ENCODE data around the gene NCKAP5. TPM values are rescaled to one million over a fixed set of nuclear protein-coding genes. Genes with fewer than 3 reads are reported as not detected.

NCKAP5 gene
- polyA plus RNA-seq, 3 donors: not detected

GRCh38 chr2:132910432-132910831 lies 657.8 kb downstream of the NCKAP5 start:
- Mint-ChIP-seq H3K4me3 (no peak overlapping the region), H3K9me3 (peaks cover 0 to 8% (median 2%) of the 10 kb centered on the region in 7 donors), H3K4me1 (no peaks in the 10 kb centered on the region), H3K27me3 (ENCODE audit: low read depth in 3 of 3) (peaks cover 0 to under 1% (median 0%) of the 10 kb centered on the region in 3 donors), H3K36me3 (no peaks in the 10 kb centered on the region), H3K27ac (no peak overlapping the region)
- intact Hi-C loops (cut with micrococcal nuclease): no loop called here
- H3K27ac ChIP-seq (ENCODE audit: low read depth in 1 of 2, low read length in 2 of 2): no peak overlapping the region
- no peaks in the 10 kb centered on the region for H3K27me3 ChIP-seq (ENCODE audit: control insufficient read depth in 2 of 2, insufficient read depth in 2 of 2, low read length in 2 of 2)
- TF ChIP-seq, protein P1, sequence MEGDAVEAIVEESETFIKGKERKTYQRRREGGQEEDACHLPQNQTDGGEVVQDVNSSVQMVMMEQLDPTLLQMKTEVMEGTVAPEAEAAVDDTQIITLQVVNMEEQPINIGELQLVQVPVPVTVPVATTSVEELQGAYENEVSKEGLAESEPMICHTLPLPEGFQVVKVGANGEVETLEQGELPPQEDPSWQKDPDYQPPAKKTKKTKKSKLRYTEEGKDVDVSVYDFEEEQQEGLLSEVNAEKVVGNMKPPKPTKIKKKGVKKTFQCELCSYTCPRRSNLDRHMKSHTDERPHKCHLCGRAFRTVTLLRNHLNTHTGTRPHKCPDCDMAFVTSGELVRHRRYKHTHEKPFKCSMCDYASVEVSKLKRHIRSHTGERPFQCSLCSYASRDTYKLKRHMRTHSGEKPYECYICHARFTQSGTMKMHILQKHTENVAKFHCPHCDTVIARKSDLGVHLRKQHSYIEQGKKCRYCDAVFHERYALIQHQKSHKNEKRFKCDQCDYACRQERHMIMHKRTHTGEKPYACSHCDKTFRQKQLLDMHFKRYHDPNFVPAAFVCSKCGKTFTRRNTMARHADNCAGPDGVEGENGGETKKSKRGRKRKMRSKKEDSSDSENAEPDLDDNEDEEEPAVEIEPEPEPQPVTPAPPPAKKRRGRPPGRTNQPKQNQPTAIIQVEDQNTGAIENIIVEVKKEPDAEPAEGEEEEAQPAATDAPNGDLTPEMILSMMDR (IDR thresholded peaks at IDR 0.05): no peak
- no peaks in the 10 kb centered on the region for H3K4me1 ChIP-seq (ENCODE audit: control insufficient read depth in 1 of 2, insufficient read depth in 2 of 2, low read length in 2 of 2)
- H3K9me3 ChIP-seq (replicated peaks in 1 of 2; ENCODE audit: control insufficient read depth in 1 of 2, insufficient read depth in 1 of 2, low read length in 2 of 2): no peaks in the 10 kb centered on the region
- no peak overlapping the region for H3K4me2 ChIP-seq (replicated peaks; ENCODE audit: extremely low read depth, low read length, poor library complexity, severe bottlenecking)
- DNase-seq: no peak
- H3K9ac ChIP-seq (ENCODE audit: insufficient read depth, low read length, poor library complexity, severe bottlenecking): no peak overlapping the region
- H4K20me1 ChIP-seq (ENCODE audit: insufficient read depth, low read length): no peaks in the 10 kb centered on the region
- no peaks in the 10 kb centered on the region for H3K79me2 ChIP-seq (ENCODE audit: insufficient read depth, low read length)
- no peaks in the 10 kb centered on the region for H3K36me3 ChIP-seq (replicated peaks in 1 of 2; ENCODE audit: control insufficient read depth in 1 of 2, insufficient read depth in 2 of 2, low read length in 2 of 2)
- no peak overlapping the region for H3K4me3 ChIP-seq (replicated peaks in 1 of 3; ENCODE audit: low read depth in 2 of 3, low read length in 3 of 3)
- H2AFZ ChIP-seq (ENCODE audit: insufficient read depth, low read depth, low read length, poor library complexity, severe bottlenecking): no peak overlapping the region

- no peaks in the 10 kb centered on the region for H3K36me3 ChIP-seq (replicated peaks in 1 of 2; ENCODE audit: control insufficient read depth in 1 of 2, insufficient read depth in 2 of 2, low read length in 2 of 2)
- TF ChIP-seq, protein P1 (IDR thresholded peaks at IDR 0.05): no peak
- no peaks in the 10 kb centered on the region for H3K36me3 Mint-ChIP-seq
- intact Hi-C loops (cut with micrococcal nuclease): no loop called here
- H3K27ac Mint-ChIP-seq: no peak overlapping the region
- H3K4me3 ChIP-seq (replicated peaks in 1 of 3; ENCODE audit: low read depth in 2 of 3, low read length in 3 of 3): no peak overlapping the region
- no peak overlapping the region for H3K4me3 Mint-ChIP-seq
- no peaks in the 10 kb centered on the region for H3K27me3 ChIP-seq (ENCODE audit: control insufficient read depth in 2 of 2, insufficient read depth in 2 of 2, low read length in 2 of 2)
- H2AFZ ChIP-seq (ENCODE audit: insufficient read depth, low read depth, low read length, poor library complexity, severe bottlenecking): no peak overlapping the region
- H4K20me1 ChIP-seq (ENCODE audit: insufficient read depth, low read length): no peaks in the 10 kb centered on the region
- H3K9me3 ChIP-seq (replicated peaks in 1 of 2; ENCODE audit: control insufficient read depth in 1 of 2, insufficient read depth in 1 of 2, low read length in 2 of 2): no peaks in the 10 kb centered on the region
- no peak overlapping the region for H3K27ac ChIP-seq (ENCODE audit: low read depth in 1 of 2, low read length in 2 of 2)
- no CpG with 5 or more reads among the region's 2 CpGs for WGBS (ENCODE audit: insufficient coverage)
- H3K4me2 ChIP-seq (replicated peaks; ENCODE audit: extremely low read depth, low read length, poor library complexity, severe bottlenecking): no peak overlapping the region
- H3K9ac ChIP-seq (ENCODE audit: insufficient read depth, low read length, poor library complexity, severe bottlenecking): no peak overlapping the region
- no peaks in the 10 kb centered on the region for H3K27me3 Mint-ChIP-seq (ENCODE audit: low read depth in 3 of 3)
- no peaks in the 10 kb centered on the region for H3K4me1 ChIP-seq (ENCODE audit: control insufficient read depth in 1 of 2, insufficient read depth in 2 of 2, low read length in 2 of 2)
- no peaks in the 10 kb centered on the region for H3K4me1 Mint-ChIP-seq
- peaks cover 0 to 8% (median 2%) of the 10 kb centered on the region in 7 donors for H3K9me3 Mint-ChIP-seq
- H3K79me2 ChIP-seq (ENCODE audit: insufficient read depth, low read length): no peaks in the 10 kb centered on the region
- DNase-seq: no peak
Measured at GRCh38 chr2:132909427-132909826, 658.8 kb downstream of the NCKAP5 start.
